ENCODE results near the gene PRSS27. TPM values are rescaled to one million over a fixed set of nuclear protein-coding genes. Genes with fewer than 3 reads are reported as not detected.

The PRSS27 gene
- total and polyA plus RNA-seq, 2 donors (not counting 1 experiment from before 2014, with no cell fraction given): 2.1 to 2.4 TPM

DNA sequence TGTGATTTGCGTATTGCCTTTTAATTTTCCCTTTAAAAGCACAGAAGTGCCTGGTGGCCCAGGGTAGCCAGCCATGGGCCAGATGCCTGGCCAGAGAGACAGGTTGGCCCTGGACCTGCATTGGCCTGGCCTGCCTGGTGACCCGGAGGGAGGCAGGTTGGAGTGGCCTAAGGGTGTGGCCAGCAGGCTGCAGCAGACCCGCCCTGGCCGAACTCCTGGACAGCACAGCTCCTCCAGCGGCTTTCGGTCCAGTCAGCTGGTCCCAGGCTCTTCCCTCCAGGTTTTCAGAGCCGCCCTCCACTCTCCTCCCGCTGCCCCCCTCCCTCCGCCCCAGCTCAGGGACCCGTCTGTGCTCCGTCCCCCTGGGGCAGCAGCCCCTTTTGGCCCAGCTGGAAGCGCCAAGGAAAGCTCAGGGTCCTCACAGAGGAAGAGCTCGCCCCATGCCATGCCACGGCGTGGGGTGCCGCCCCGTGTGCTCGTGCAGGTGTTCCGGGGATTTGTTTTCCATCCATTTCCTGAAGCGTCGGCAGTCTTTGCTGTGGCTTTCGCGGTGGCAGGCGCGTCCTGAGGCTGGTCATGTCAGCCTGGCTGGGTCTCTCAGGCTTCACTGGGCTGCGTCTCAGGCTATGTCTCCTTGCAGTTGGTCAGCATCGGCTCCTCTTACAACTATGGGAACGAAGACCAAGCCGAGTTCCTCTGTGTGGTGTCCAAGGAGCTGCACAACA lies 18.1 kb downstream of the PRSS27 start:
- no peak for TF ChIP-seq EZH2 (IDR thresholded peaks at IDR 0.05; ENCODE audit: borderline replicate concordance, insufficient read depth, low read depth, low read length, poor library complexity, severe bottlenecking)
- no peak overlapping the region for H3K4me2 ChIP-seq (replicated peaks; ENCODE audit: low read depth, low read length, poor library complexity, severe bottlenecking)
- no peak overlapping the region for H2AFZ ChIP-seq (ENCODE audit: insufficient read depth, low read depth, low read length, poor library complexity, severe bottlenecking)
- peaks cover 3 to 88% of the 10 kb centered on the region in 2 experiments for H3K36me3 ChIP-seq (replicated peaks in 1 of 2; ENCODE audit: control extremely low read depth in 1 of 2, control insufficient read depth in 1 of 2, extremely low read depth in 1 of 2, insufficient read depth in 2 of 2, low read length in 1 of 2)
- Mint-ChIP-seq H3K27ac (no peak overlapping the region), H3K27me3 (no peaks in the 10 kb centered on the region), H3K4me1 (no peaks in the 10 kb centered on the region), H3K9me3 (ENCODE audit: insufficient read depth) (no peaks in the 10 kb centered on the region), H3K4me3 (no peak overlapping the region)
- intact Hi-C loops (cut with micrococcal nuclease): no loop called here
- H3K27ac ChIP-seq (ENCODE audit: low read length in 2 of 2): no peak overlapping the region
- DNase-seq (no peak), ATAC-seq (ENCODE audit: low read depth) (no peak)
- peaks cover 97% of the 10 kb centered on the region for H4K20me1 ChIP-seq (ENCODE audit: control insufficient read depth, insufficient read depth, low read length, poor library complexity, severe bottlenecking)
- H3K9me3 ChIP-seq (ENCODE audit: control extremely low read depth in 1 of 3, control insufficient read depth in 2 of 3, insufficient read depth in 1 of 3, low read length in 2 of 3): no peaks in the 10 kb centered on the region
- WGBS (ENCODE audit: insufficient coverage): 89% methylated on average over 29 of the region's 29 CpGs
- ChIA-PET CTCF (interaction anchor here (0.6 kb wide), 1 partner anchor 218 kb away, joined by 3 read pairs; no protein-coding TSS in a partner anchor), POLR2A (no interaction called here)
- no peaks in the 10 kb centered on the region for H3K4me1 ChIP-seq (ENCODE audit: control insufficient read depth in 2 of 2, insufficient read depth in 2 of 2, low read length in 2 of 2)
- no peaks in the 10 kb centered on the region for H3K27me3 ChIP-seq (replicated peaks in 1 of 4; ENCODE audit: control extremely low read depth in 1 of 4, control insufficient read depth in 3 of 4, insufficient read depth in 4 of 4, low read length in 3 of 4)
- no peak overlapping the region for H3K9ac ChIP-seq (ENCODE audit: low read length)
- no peak overlapping the region for H3K4me3 ChIP-seq (ENCODE audit: control extremely low read depth in 1 of 5, extremely low read depth in 1 of 5, insufficient read depth in 1 of 5, low read depth in 2 of 5, low read length in 4 of 5)
- H3K79me2 ChIP-seq (ENCODE audit: control insufficient read depth, insufficient read depth, low read length): peaks cover 47% of the 10 kb centered on the region

DNA sequence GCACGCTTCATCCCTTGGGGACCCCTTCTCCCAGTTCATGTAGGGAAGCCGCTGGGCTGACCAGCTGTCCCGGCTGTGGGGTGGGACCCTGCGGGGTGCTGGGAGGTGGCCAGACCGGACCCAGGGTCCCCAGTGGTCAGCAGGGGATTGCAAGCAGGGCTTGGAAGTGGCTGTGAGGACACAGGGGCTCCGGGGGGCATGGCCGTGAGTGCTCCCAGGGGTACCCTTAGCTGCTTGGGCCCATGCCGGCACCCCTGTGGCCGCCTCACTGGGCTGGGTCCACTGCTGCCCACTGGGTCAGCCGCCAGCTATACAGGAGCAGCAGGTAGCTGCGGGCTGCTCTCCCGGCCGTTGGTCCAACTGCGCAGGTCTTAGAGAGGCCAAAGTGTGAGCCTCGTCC lies 18.8 kb downstream of the PRSS27 start:
- intact Hi-C loops (cut with micrococcal nuclease): no loop called here
- peaks cover 3 to 91% of the 10 kb centered on the region in 2 experiments for H3K36me3 ChIP-seq (replicated peaks in 1 of 2; ENCODE audit: control extremely low read depth in 1 of 2, control insufficient read depth in 1 of 2, extremely low read depth in 1 of 2, insufficient read depth in 2 of 2, low read length in 1 of 2)
- no peak for TF ChIP-seq EZH2 (IDR thresholded peaks at IDR 0.05; ENCODE audit: borderline replicate concordance, insufficient read depth, low read depth, low read length, poor library complexity, severe bottlenecking)
- TF ChIP-seq, protein P1, sequence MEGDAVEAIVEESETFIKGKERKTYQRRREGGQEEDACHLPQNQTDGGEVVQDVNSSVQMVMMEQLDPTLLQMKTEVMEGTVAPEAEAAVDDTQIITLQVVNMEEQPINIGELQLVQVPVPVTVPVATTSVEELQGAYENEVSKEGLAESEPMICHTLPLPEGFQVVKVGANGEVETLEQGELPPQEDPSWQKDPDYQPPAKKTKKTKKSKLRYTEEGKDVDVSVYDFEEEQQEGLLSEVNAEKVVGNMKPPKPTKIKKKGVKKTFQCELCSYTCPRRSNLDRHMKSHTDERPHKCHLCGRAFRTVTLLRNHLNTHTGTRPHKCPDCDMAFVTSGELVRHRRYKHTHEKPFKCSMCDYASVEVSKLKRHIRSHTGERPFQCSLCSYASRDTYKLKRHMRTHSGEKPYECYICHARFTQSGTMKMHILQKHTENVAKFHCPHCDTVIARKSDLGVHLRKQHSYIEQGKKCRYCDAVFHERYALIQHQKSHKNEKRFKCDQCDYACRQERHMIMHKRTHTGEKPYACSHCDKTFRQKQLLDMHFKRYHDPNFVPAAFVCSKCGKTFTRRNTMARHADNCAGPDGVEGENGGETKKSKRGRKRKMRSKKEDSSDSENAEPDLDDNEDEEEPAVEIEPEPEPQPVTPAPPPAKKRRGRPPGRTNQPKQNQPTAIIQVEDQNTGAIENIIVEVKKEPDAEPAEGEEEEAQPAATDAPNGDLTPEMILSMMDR (IDR thresholded peaks at IDR 0.05): no peak
- 98% methylated on average over 15 of the region's 15 CpGs for WGBS (ENCODE audit: insufficient coverage)
- H3K4me1 ChIP-seq (ENCODE audit: control insufficient read depth in 2 of 2, insufficient read depth in 2 of 2, low read length in 2 of 2): no peaks in the 10 kb centered on the region
- no peak overlapping the region for H3K4me3 ChIP-seq (ENCODE audit: control extremely low read depth in 1 of 5, extremely low read depth in 1 of 5, insufficient read depth in 1 of 5, low read depth in 2 of 5, low read length in 4 of 5)
- Mint-ChIP-seq H3K9me3 (ENCODE audit: insufficient read depth) (no peaks in the 10 kb centered on the region), H3K27ac (no peak overlapping the region), H3K4me3 (no peak overlapping the region), H3K4me1 (no peaks in the 10 kb centered on the region), H3K27me3 (no peaks in the 10 kb centered on the region)
- ChIA-PET CTCF (no interaction called here), POLR2A (no interaction called here)
- no peak overlapping the region for H3K9ac ChIP-seq (ENCODE audit: low read length)
- no peak overlapping the region for H3K27ac ChIP-seq (ENCODE audit: low read length in 2 of 2)
- H4K20me1 ChIP-seq (ENCODE audit: control insufficient read depth, insufficient read depth, low read length, poor library complexity, severe bottlenecking): peaks cover 95% of the 10 kb centered on the region
- ATAC-seq (ENCODE audit: low read depth): no peak
- H3K9me3 ChIP-seq (ENCODE audit: control extremely low read depth in 1 of 3, control insufficient read depth in 2 of 3, insufficient read depth in 1 of 3, low read length in 2 of 3): no peaks in the 10 kb centered on the region
- H3K79me2 ChIP-seq (ENCODE audit: control insufficient read depth, insufficient read depth, low read length): peaks cover 51% of the 10 kb centered on the region
- no peak overlapping the region for H3K4me2 ChIP-seq (replicated peaks; ENCODE audit: low read depth, low read length, poor library complexity, severe bottlenecking)
- H2AFZ ChIP-seq (ENCODE audit: insufficient read depth, low read depth, low read length, poor library complexity, severe bottlenecking): no peak overlapping the region
- no peaks in the 10 kb centered on the region for H3K27me3 ChIP-seq (replicated peaks in 1 of 4; ENCODE audit: control extremely low read depth in 1 of 4, control insufficient read depth in 3 of 4, insufficient read depth in 4 of 4, low read length in 3 of 4)
- no peak for DNase-seq

Data from B cell (primary cell).